ENCODE data around the gene SLC51A. TPM values are rescaled to one million over a fixed set of nuclear protein-coding genes. Genes with fewer than 3 reads are reported as not detected.

The SLC51A gene
- total RNA-seq, 1 experiment from 2014 or later, result not detected

DNA sequence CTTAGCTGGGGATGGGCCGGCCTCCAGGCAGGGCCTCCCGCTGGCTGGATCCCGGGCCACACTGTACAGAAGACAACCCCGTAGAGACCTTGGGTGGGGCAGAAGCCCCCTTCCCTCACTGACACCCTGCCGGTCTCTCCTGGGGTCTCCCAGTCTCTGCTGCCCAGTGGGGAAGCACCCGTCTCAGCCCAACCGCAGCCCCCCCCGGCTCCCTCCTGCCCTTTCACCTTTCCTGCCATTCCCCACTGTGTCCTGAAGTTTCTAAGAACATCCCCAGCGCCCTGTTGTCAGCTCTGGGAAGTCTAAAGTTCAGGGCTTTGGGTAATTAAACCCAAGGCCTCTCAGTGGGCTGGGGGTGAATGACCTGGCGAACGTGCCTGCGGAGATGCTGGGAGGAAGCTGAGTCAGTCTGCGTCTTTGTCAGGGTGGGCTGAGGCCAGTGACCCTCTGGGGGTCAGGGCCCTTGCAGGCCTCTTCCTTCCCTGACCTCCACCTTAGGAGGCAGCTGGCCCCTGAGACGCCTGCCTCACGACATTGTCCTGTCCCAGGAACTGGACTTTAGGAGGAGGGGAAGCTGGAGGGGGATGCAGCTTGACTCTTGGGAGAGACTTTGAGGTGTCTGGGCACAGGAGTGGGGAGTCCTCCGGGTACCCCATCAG, 1.4 kb upstream of the SLC51A start:
- no peak for DNase-seq (ENCODE audit: low read depth)

DNA sequence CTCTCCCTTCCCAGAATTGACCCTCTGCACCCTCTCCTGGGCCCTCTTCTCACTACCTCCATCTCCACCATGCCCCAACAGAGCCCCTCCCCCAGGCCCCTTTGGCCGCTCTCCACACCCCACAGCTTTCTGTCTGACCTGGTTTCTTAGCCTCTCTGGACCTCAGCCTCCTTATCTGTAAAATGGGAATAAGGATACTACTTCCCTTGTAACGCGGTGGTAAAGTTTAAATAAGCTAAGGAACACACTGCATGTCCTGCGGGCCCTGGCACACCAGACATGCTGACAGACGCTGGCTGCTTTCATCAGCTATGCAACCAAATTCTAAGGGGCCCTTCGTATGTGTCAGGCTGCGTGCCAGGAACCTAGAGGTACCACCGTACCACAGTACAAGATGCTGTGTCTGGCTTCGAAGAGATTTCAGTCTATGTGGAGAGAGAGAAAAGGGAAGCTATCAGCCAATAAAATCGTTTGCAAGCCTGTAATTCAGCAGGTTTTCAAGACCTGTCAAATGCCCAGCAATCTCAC, 777 bp upstream of the SLC51A start:
- DNase-seq (ENCODE audit: low read depth), result no peak

DNA sequence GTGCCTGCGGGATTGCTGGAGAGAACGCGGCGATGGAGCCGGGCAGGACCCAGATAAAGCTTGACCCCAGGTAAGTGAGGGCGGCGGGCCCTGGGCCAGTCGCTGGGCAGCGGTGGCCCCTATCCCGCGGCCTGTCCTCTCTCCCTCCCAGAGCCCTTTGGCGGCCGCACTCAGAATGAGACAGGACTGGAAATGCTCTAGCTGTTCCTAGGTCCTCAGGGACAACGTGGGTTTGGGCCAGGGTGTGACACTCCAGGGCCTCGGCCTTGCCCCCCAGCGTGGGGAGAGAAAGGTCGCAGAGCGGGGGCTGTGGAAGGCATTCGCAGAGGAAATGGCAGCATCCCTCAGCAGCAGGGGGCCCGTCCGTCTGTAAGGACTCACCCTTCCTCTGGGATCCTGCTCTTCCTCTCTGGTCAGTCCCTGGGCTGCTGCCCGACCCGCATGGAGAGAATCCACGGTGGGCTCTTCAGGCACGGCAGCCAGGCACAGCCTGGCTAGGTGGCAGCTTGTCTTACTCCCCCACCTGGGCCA, 412 bp downstream of the SLC51A start:
- no peak for DNase-seq (ENCODE audit: low read depth)

DNA sequence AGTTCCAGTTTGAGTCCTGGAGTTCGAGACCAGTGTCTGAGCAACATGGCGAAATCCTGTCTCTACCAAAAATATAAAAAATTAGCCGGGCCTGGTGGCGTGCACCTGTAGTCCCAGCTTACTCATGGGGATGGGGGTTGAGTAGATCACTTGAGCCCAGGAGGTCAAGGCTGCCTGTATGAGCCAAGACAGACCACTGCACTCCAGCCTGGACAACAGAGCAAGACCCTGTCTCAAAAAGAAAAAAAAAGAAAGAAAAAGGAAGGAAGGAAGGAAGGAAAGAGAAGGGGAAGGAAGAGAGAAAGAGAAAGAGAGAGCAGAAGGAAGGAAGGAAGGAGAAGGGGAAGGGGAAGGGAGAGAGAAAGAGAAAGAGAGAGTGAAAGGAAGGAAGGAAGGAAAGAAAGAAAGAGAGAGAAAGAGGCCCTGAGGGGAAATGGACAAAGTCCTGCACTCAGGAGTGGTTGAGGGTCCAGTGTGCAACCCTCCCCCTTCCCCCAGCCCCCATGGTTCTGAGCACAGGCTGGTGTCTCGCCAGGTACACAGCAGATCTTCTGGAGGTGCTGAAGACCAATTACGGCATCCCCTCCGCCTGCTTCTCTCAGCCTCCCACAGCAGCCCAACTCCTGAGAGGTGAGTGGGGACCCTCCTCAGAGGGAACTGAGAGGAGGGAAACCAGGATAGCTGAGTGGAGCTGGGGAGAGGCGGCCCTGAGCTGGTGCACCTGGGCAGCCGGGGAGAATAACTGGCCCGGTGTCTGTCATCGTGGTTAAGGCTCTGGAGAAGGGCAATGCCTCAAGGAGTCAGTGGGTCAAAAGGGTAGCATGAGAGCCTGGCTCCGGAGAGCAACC, 1.2 kb downstream of the SLC51A start:
- no peak for DNase-seq (ENCODE audit: low read depth)

DNA sequence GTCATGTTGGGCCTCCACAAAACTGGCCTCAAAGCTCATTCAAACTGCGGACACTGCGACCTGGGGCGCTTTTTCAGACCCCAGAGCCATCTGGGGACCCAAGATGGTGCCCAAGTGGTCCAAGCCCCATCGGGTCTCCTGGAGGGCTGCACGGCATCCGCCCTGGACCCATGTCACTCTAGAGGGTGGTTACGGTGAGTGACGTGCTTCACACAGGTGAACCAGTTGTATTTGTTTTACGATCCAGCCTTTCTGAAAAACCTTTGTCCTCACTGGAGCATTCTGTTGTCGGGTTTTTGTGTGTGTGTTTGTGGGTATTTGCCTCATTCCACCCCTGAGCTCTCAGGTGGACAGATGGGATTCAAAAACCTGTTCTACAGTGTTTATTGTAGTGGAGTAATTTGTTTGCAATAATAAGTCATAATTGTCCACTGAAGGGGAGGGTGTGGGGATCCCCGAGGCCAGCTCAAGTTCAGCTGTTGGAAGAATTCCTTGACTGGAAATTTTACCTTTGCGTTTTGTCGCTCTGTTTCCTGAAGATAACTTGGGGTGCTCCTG, 1.9 kb downstream of the SLC51A start:
- DNase-seq (ENCODE audit: low read depth), result no peak

DNA sequence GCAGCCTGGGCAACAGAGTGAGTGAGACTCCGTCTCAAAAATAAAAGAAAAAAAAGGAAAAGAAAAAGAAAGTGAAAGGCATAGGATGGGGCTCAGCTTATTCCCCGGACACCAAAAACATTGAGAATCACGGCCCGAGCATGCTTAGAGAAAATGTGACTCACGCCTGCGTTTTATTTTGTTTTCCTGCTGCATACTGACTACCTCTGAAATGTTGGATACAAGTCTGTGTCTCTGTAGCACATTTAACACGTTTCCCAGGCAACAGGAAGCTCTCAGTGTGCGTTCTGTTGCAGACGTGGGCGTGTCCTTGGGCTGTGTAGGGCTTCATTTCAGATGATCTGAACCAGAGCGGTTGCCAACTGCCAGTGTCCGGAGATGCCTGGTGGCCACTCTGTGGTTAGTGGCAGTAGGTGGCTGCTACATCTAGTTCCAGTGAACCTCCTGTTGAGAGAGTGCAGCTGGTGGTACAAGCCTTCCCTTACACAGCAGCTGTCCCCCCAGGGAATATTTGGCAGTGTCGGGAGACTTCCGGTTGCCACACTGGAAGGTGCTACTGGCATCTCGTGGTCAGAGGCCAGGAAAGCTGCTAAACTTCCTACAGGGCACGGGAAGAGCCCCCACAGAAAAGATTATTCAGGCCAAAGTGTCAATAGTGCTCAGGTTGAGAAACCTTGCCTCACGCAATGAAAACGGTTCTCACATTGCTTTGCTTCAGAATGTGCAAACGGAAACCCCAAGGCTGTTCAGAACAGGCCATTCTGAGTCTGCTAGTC, 3.0 kb downstream of the SLC51A start:
- peak; percentile 92 for DNase-seq (ENCODE audit: low read depth)

DNA sequence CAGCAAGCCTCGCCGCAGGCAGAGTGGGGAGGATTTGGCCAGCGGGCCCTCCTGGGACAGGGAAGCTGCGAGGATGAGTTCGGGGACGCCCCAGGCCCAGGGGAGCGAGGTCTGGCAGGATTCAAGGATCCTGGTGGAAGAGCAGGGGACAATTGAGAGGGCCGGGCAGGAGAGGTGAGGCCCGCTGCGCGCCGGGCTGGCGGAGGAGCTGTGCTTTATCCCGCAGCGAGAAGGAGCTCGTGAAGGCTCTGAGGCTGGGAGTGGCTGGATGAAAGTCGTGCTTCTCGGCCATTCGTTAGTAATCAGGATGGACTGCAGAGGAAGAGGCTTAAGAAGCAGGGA, 3.6 kb downstream of the SLC51A start:
- no peak for DNase-seq (ENCODE audit: low read depth)

DNA sequence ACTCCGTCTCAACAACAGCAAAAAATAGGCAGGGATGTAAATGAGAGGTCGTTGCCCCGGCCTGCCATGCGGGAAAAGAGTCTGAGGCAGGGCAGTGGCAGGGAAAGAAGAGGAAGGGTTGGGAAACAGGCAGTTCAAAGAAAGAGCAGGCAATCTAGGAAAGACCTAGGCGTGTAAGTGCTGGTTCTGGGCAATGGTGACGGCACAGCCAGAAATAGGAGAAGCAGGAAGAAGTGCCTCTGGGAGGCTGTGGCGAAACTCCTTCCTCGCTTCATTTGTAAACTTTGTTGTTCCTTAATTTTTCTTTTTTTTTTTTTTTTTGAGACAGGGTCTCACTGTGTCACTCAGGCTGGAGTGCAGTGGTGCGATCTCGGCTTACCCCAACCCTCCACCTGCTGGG, 4.3 kb downstream of the SLC51A start:
- no peak for DNase-seq (ENCODE audit: low read depth)

DNA sequence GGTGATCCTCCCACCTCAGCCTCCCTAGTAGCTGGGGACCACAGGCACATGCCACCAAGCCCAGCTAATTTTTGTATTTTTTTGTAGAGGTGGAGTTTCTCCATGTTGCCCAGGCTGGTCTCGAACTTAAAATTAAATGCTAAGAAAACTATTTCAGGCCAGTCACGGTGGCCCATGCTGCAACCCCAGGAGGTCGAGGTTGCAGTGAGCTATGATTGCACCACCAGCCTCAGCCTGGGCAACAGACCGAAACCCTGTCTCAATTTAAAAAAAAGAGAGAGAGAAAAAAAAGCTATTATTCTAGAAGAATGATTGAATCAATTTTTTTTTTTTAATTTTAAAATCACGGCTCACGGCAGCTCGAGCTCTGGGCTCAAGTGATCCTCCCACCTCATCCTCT, 4.7 kb downstream of the SLC51A start:
- DNase-seq (ENCODE audit: low read depth), result no peak

DNA sequence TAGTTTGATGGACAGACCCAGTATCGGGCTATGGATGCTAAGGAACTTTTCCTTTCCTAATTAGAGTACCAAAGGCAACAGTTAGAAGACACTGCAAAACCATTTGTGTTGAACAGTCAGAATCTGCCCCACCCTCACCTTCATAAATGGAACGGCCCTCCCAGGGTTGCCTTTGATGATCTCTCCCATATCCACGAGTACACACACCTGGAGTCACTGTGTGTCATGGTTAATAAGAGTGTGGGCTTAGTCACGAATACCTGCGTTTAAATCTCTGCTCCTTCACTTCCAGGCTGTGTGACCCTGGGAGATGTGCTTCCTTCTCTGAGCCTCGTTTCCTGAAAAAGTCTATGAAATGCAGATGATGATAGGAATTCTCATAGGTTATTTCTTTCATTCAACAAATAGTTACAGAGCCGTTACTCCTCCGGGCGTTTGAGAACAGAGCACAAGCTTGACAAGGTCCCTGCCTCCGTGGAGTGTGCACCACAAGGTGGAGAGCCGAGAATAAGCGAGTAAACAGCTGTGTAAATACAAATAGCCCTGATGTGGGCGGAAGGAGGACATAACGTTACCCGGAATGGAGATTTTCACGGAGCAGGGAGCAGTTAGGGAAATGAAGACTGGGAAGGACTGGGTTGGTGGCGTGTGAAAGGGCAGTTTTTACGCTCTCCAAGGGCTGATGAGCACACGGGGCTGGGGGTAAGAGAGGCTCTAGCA, 6.7 kb downstream of the SLC51A start:
- DNase-seq (ENCODE audit: low read depth), result no peak

DNA sequence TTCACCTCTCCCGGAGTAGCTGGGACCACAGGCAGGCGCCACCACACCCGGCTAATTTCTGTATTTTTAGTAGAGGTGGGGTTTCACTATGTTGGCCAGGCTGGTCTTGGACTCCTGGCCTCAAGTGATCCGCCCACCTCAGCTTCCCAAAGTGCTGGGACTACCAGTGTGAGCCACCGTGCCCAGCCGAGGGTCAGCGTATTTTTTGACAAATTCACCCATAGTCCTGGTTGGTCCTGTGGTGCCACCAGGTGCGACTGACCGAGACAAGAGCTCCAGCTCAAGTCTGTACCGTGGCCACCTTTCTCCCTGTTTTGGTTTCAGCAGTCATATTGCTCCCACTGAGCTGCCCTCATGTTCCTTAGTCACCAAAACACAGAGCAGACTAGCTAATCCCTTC, 8.8 kb downstream of the SLC51A start:
- no peak for DNase-seq (ENCODE audit: low read depth)

DNA sequence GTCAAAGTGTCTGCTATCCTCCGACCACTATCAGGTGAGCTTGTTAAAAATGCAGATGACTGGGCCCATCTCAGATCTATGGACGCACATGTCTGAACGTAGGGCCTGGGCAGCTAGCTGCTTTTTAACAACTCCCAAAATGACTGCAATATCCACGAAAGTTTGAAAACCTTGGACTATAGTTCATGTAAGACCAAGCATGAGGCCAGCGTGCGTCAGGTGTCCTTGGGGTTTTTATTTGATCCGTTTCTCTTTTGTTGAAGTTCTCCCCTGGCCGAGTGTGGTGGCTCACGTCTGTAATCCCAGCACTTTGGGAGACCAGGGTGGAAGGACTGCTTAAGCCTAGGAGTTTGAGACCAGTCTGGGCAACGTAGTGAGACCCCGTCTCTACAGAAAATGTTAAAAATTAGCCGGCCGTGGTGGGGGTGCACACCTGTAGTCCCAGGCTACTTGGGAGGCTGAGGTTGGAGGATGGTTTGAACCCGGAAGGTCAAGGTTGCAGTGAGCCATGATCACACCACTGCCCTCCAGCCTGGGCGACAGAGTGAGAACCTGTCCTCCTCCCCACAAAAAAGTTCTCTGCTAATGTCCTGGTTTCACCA, 9.5 kb downstream of the SLC51A start:
- no peak for DNase-seq (ENCODE audit: low read depth)

DNA sequence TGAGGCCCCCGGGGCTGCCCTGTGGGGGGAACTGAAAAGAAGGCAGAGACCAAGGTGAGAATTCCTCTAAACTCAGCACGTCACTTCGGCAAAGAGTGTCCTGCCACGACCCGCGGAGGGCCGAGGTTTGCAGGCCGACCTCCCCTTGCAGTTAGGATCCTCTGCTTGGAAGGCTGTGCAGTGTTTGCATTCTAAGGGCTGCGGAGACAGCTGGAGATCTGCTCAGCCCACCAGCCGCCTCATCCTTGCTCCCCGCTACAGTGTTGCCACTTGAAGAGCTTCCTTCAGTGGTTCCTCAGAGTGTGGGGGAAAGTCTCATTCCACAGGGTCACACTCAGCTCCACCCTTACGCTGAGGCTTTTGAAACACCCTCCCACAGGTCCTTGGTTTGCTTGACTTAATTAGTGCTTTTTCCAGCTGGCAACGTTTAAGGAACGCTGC, 10.8 kb downstream of the SLC51A start:
- DNase-seq (ENCODE audit: low read depth), result no peak

DNA sequence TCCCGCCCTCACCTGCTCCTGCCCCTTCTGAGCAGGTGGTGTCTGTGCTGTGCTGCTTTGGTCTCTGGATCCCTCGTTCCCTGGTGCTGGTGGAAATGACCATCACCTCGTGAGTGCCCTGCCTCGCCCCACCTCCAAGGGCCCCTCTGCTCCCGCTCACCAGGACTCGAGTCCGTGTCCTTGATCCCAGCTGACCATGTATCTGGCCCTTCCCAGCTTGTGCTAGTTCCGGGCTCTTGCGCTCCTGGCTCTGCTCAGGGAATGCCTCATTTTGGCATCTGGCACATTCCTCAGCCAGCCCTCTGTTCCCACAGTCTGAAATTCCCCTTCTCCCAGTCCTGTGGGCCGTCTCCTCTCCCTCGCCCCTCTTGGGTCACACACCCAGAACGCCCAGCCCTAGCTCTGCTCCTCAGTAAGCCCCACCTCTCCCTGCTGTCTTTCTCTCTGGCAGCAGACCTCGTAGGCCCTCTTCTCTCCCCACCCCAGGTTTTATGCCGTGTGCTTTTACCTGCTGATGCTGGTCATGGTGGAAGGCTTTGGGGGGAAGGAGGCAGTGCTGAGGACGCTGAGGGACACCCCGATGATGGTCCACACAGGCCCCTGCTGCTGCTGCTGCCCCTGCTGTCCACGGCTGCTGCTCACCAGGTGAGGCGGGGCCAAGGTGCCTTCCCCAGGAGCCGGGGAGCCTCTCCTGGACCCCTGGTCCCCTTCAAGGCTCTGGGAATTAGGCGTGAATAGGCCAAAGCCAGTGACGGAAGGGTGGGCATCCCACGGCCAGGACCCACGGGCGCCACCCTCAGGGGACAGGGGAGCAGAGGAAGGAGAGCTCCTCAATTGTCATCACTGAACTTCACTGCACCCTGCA, 11.5 kb downstream of the SLC51A start:
- DNase-seq (ENCODE audit: low read depth), result no peak

DNA sequence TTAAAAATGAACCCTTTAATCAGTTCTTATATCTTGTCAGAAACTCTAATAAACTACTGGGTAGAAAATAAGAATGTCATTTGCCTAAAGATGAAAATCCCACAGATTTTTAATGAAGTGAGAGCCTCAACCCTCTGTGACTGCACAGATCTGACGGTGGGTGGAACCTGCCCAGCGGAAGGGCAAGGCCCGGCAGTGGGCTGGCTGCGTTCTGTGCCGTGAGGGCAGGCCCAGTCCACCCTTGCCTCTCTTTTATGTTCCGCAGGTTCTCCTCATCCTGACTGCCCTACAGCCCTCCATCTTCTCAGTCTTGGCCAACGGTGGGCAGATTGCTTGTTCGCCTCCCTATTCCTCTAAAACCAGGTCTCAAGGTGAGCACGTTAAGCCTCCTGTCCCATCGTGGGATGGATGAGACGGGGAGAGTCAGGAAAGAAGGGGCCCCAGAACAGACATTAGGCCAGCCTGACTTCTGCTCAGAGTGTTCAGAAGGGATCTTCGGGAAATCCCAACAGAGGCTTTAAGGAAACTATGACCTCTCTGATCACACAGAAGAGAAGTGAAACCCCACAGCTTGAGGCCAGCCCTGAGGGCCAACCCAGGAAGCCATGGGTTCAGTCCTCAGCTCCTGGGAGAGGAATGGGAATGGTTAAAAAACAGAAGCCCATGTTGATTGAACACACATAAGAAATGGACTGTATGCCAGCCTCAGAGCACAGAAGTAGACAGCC, 16.0 kb downstream of the SLC51A start:
- DNase-seq (ENCODE audit: low read depth), result no peak

DNA sequence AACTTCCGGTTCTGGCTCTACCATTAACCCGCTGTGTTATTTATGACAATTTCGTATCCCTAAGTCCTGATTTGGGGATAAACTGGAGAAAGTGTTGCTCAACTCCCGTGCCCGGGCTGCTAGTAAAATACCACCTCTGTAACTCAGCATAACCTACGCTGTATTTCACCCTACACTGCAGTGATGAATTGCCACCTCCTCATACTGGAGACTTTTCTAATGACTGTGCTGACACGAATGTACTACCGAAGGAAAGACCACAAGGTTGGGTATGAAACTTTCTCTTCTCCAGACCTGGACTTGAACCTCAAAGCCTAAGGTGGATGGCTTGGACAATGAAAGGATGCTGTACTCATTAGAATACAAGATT, 16.5 kb downstream of the SLC51A start:
- DNase-seq (ENCODE audit: low read depth), result no peak

DNA sequence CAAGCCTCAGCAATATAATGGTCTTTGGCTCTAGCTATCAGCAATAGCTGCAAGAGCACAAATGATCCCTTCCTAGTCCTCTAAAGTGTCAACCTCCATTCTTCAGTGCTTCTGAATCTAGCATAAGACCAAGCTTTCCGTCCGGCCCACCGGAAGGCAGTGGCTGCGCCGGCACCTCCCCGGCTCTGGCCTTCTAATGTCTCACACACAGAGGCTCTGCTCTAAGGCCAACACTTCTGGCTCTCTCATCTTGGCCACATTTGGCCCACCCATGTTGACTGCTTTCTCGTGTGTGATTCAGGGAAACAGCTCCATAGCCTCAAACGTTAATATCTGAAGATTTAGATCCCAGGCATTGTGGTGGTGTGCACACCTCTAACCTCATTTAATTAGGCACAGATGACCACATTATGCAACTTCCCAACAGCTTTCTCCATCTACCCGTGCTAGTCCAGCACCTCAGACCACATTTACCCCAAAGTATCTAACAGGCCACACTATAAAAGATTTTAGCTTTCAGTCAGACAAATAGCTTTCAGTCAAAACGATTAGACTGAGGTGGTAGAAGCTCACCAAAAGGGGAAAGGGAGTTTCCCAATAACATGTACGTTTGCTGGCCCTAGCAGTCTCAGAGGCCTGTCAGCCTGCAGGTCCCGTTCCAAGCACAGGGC, 19.3 kb downstream of the SLC51A start:
- no peak for DNase-seq (ENCODE audit: low read depth)

DNA sequence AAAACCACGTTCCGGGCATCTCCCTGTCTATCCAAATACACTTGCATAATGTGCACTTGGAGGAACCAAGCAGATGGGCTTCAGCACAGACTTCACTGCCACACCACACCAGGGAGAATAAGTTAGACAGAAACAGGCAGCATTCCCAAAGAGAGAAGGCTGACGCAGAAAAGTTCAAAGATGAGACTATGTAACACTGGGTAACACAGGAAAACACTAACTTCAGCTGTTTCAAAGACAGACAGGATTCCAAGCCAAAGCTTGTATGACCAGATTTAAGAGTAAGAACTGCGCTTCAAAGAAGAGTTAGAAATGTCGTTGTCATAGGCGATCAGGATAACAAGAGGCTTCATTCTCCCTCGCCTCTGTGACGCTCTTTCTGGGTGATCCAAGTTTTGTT, 19.9 kb downstream of the SLC51A start:
- DNase-seq (ENCODE audit: low read depth), result no peak

Measured in HT1080 (cell line).